ENCODE results near the gene ACKR2.

The ACKR2 gene

GRCh38 chr3:42809202-42809601 is at the start of gene ACKR2:
Gene ACKR2, plus strand, starts transcription at chr3:42809445. Its CDS starts 55,058 bp downstream, at chr3:42864503.
- DNase-seq = no peak

- no peak for DNase-seq
Observed at GRCh38 chr3:42762046-42762724, 47.1 kb upstream of the ACKR2 start.

GRCh38 chr3:42763021-42763420 is 46.2 kb upstream of the ACKR2 start:
- no peak for DNase-seq

GRCh38 chr3:42764115-42764514 is 45.1 kb upstream of the ACKR2 start:
- DNase-seq = no peak

- no peak for DNase-seq
Observed at GRCh38 chr3:42764561-42765295, 44.5 kb upstream of the ACKR2 start.

GRCh38 chr3:42769477-42770131 is 39.6 kb upstream of the ACKR2 start:
- DNase-seq = no peak

- no peak for DNase-seq
Observed at GRCh38 chr3:42771271-42771670, 38.0 kb upstream of the ACKR2 start.

- DNase-seq = no peak
Observed at GRCh38 chr3:42772670-42773408, 36.4 kb upstream of the ACKR2 start, which contains the start of gene CCDC13. Gene CCDC13, minus strand, starts transcription at chr3:42773253. Its CDS starts 14,908 bp downstream, at chr3:42758345.

GRCh38 chr3:42773409-42773751 is 35.9 kb upstream of the ACKR2 start:
- DNase-seq = no peak

GRCh38 chr3:42778644-42779043 is 30.6 kb upstream of the ACKR2 start:
- no peak for DNase-seq

- DNase-seq = no peak
Observed at GRCh38 chr3:42780398-42780797, 28.8 kb upstream of the ACKR2 start.

- no peak for DNase-seq
Observed at GRCh38 chr3:42780892-42781700, 28.1 kb upstream of the ACKR2 start.

- DNase-seq = no peak
Observed at GRCh38 chr3:42786212-42786611, 23.0 kb upstream of the ACKR2 start.

GRCh38 chr3:42786631-42787030 is 22.6 kb upstream of the ACKR2 start:
- no peak for DNase-seq

- DNase-seq = no peak
Observed at GRCh38 chr3:42790714-42791229, 18.5 kb upstream of the ACKR2 start.

GRCh38 chr3:42795621-42796181 is 13.5 kb upstream of the ACKR2 start:
- no peak for DNase-seq

GRCh38 chr3:42796332-42796885 is 12.8 kb upstream of the ACKR2 start:
- no peak for DNase-seq

- DNase-seq = no peak
Observed at GRCh38 chr3:42799376-42799775, 9.9 kb upstream of the ACKR2 start.

- DNase-seq = no peak
Observed at GRCh38 chr3:42800251-42800650, 9.0 kb upstream of the ACKR2 start.

GRCh38 chr3:42801048-42801620 is 8.1 kb upstream of the ACKR2 start:
- DNase-seq = no peak

- no peak for DNase-seq
Observed at GRCh38 chr3:42801784-42802183, 7.5 kb upstream of the ACKR2 start.

Measured in cortex of kidney (tissue), 1 donor.